Activated CD8-positive, alpha-beta memory T cell treated with anti-CD3 and anti-CD28 coated beads, Interleukin-2, amount 50 U/mL, for 1 hour (primary cell): ENCODE data around the gene CAPN3.

Experiments used
- DNase-seq: peaks from one replicate; pipeline ENCODE4 v3.0.0-alpha.2; 2020; ENCODE audit errors: extremely low read depth

Gene CAPN3

DNA sequence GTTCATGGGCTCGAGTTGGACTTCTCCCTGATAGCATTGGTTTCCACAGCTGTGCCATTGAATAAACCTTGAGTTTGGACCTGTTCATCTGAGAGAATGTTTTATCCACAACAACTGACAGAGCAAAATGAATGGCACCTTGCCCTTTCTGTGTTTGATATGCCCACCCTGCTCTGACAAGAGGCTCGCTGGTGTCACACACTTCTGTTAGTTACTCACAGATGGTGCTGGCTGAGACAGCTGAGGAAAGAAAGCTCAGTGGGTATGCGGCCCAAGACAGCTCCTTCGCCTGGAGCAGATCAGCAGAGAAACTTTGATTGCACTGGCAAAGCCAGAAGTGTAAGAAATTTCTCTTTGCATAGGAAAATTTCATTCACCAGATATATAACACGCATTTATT is 2.5 kb upstream of the CAPN3 start:
- no peak for DNase-seq

GRCh38 chr15:42358141-42358540 is 1.2 kb upstream of the CAPN3 start:
- no peak for DNase-seq

DNA sequence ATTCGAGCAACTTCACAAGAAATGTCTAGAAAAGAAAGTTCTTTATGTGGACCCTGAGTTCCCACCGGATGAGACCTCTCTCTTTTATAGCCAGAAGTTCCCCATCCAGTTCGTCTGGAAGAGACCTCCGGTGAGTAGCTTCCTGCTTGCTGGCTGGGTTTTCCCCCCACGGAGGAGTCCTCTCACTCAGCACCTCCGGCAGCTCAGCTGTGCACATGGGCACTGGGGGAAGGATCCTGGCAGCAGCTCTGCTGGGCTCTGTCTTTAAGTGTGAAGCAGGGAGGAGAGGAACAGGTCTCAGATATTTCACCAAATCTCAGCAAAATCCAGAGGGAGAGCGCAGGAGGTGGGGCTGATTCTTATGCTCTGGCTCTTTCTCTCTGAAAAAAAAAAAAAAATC is 684 bp downstream of the CAPN3 start:
- DNase-seq: no peak

- no peak for DNase-seq
Measured at GRCh38 chr15:42360535-42361112, 1.3 kb downstream of the CAPN3 start.

GRCh38 chr15:42363487-42363886 is 4.2 kb downstream of the CAPN3 start:
- no peak for DNase-seq

GRCh38 chr15:42363942-42364341 is 4.6 kb downstream of the CAPN3 start:
- no peak for DNase-seq

GRCh38 chr15:42364529-42364928 is 5.2 kb downstream of the CAPN3 start:
- DNase-seq: no peak

DNA sequence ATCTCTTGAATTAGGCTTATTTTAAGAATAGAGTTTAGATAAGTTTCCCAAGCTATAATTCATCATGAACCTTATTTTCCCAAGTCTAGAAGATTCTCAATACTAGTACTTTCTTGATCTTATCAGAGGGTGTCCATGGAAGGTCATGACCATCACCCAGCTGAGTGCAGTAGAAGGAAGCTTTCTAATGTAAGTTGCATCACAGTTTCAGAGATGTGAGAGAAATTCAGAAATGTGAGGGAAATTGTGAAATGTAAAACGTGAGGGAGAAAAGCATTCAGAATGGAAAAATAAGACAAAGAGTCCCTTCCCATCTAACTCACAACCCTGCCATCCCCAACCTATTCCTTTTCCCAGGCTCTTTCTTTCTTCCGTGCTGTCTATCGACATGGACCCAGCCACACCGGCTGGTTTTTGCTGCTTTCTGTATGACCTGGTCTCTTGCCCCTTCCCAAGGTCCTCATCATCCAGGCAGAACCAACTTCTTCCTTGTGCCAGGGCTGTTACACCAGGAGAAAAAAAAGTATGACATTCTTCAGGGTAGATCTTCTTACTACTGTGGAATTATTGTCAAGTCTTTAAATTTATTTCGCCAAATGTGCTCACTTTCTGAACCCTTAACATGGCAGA is 6.7 kb downstream of the CAPN3 start:
- no peak for DNase-seq

GRCh38 chr15:42367041-42367440 is 7.7 kb downstream of the CAPN3 start:
- DNase-seq: no peak

GRCh38 chr15:42368096-42368495 is 8.8 kb downstream of the CAPN3 start:
- no peak for DNase-seq

DNA sequence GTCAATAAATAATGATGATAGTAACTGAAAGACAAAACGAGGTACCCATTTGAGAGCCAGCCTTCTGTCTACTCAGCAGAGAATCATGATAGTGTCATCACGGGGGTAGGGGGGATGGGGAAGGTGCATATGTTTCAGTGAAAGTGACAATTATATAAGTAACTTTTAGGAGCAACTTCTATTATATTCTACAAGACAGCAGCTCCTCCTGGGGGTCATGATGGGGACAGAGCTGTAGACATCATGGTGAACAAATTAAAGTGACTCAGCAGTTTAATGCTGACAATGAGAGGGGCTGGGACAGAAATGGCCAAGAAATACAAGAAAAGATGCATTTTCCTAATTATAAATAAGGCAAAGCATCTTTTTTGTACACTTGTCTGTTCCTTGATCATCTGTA is 11.8 kb downstream of the CAPN3 start:
- DNase-seq: no peak

DNA sequence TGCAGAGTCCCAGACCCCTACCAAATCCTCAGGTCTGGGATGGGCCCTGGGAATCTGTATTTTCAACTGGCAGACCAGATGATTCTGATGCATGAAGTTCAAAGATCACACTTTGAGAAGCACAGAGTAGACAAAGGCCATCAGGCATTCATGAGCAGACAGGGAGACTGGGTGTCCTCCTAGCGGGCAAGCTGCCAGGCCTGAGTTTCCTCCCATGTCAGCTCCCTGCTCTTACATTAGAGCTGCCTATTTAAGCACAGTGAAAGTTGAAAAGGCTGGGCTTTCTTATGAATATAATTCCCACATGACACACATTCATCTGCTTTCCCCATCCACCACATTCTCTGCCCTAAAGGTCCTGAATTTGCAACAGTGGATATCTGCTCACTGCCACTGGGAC is 14.0 kb downstream of the CAPN3 start:
- no peak for DNase-seq

- DNase-seq: no peak
Measured at GRCh38 chr15:42373936-42374335, 14.6 kb downstream of the CAPN3 start.

DNA sequence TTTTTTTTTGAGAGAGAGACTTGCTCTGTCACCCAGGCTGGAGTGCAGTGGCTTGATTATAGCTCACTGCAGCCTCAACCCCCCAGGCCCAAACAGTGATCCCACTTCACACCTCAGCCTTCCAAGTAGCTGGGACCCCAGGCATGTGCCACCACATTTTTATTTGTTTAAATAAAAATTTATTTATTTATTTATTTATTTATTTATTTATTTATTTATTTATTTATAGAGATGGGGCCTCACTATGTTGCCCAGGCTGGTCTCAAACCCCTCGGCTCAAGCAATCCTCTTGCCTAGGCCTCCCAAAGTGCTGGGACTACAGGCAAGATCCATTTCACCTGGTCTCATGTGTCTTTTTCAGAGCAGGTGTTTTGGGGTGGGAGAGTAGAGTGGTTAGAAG is 15.5 kb downstream of the CAPN3 start:
- no peak for DNase-seq

DNA sequence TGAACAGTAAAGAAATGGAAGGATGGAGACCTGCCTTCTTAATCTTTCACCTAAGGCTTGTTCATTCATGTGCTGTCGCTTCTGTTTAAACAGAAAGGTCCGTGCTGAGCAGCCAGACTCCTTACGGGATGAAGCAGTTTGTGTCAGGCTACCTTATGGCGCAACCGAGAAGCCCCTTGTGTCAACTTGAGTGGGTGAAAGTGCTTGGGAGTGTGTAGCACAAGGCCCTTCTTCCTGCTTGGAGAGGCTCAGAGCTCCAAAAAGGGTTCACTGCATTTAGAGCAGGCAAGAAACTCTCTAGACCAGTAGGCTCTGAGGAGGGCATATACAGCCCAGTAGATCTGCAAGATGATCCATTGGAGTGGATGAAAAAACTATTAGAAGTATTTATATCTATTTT is 16.0 kb downstream of the CAPN3 start:
- DNase-seq: no peak

DNA sequence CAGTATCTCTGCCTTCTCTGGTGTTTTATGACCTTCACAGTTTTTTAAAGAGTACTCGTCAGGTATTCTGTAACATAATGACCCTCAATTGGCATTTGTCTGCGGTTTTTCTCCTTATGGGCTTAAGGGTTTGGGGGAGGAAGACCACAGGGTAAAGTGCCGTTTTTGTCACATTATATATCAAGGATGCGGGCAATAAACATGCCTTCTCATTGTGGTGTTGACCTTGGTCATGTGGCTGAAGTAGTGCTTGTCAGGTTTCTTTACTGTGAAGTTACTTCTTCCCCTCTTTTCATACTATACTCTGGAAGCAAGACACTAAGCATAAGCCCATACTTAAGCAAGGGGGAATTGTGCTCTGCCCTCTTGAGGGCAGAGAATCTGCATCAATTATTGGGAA is 16.6 kb downstream of the CAPN3 start:
- DNase-seq: no peak

GRCh38 chr15:42378011-42378410 is 18.7 kb downstream of the CAPN3 start:
- DNase-seq: no peak

GRCh38 chr15:42384597-42384996 is 25.3 kb downstream of the CAPN3 start:
- DNase-seq: no peak

- no peak for DNase-seq
Measured at GRCh38 chr15:42385206-42385979, 26.1 kb downstream of the CAPN3 start.

DNA sequence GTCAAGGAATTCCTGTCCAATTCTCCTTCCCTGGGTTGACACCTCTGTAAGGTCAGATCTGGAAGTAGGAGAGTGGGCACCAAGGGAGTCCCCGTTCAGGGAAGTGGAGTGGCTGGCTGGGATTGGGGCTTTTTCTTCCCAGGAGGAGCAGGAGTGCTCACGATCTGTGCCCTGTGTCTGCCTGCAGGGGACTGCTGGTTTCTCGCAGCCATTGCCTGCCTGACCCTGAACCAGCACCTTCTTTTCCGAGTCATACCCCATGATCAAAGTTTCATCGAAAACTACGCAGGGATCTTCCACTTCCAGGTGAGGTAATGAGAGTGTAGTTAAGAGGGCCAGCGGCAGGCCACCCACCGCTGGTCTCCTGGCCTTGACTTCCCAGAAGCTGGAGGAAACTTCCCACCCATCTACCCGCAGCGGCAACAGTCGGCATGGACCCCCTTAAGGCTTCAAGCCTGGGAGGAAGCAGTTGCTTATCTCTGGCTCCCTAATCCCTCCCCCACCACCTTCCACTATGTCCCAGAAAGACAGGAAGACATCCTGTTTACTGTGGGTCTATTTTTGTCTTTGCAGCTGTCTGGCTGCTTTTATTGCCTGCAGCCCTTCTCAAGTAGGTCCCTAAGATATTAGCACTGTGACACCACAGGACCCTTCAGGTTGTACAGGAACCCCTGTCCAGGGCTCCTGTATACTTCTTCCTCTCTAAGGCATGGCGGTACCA is 26.8 kb downstream of the CAPN3 start:
- no peak for DNase-seq

- DNase-seq: no peak
Measured at GRCh38 chr15:42387603-42388002, 28.3 kb downstream of the CAPN3 start.

DNA sequence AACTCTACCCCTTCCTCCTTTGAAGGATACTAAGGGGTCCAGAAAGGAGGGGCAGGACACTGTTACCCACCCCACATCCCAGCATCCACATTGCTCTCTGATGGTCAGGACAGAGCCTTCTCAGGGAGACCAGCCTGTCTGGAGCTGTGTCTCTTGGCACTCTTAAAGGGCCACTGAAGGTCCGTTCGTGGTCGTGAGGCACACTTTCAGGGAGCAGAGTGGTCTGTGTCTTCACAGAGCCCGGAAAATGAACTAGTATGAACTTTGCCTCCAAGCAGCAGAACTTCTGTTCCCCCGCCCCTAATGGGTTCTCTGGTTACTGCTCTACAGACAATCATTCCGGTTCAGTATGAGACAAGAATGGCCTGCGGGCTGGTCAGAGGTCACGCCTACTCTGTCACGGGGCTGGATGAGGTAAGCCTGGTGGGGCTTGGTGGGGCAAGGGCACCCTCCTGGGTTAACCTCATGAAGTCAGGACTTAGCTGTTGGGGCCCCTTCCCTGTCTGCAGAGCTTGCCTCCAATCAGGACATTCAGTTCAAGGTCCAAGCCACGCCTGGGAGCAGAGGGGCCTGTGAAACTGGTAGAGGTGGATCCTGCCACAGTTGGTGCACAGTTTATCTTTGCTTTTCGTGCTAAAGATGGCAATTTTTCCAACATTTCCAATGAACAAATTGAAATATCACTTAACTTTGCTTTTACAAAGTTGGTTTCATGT is 33.2 kb downstream of the CAPN3 start:
- no peak for DNase-seq
